PC-3 (cell line): Measurements from ENCODE around the gene NECTIN3. TPM values are rescaled to one million over a fixed set of nuclear protein-coding genes. Genes with fewer than 3 reads are reported as not detected.

ENCODE experiments used
- ATAC-seq: fragments of 200-7000 bp; cut with Tn5 transposase; 2 replicates; pipeline ENCODE4 v1.9.1; 2020; ENCODE audit warnings: mild to moderate bottlenecking, moderate library complexity
- BruUV-seq: library from RNA; stranded (reverse); fragments of 400-500 nt; replicated peaks from 2 replicates; lab custom pipeline; 2021; lab: Mats Ljungman, UMichigan
- CTCF ChIA-PET: fragments of 300-600 bp; sonication (Branson Sonifier 250); formaldehyde crosslinking; loops from one replicate; lab custom pipeline; 2022; ENCODE audit warnings: antibody characterized with exemption; lab: Charles Lee
- POLR2A ChIA-PET: fragments of 300-600 bp; sonication (Branson Sonifier 250); formaldehyde crosslinking; loops from one replicate; lab custom pipeline; 2022; ENCODE audit warnings: antibody characterized with exemption; ENCODE audit not compliant: unreplicated experiment; lab: Charles Lee
- DNase-seq: peaks from one replicate; pipeline ENCODE4 v3.0.0-alpha.2; 2015
- H2AFZ ChIP-seq: fragments of 300-600 bp; sonication (generic); 2 replicates; pipeline ENCODE4 v1.6.0; 2016; ENCODE audit warnings: antibody characterized with exemption, low read length
- H3F3A ChIP-seq: fragments of 300-600 bp; sonication (generic); one replicate; pipeline ENCODE4 v1.6.0; 2017; ENCODE audit warnings: antibody characterized with exemption, low read length, control low read depth, mild to moderate bottlenecking; ENCODE audit not compliant: unreplicated experiment
- H3K27ac ChIP-seq: fragments of 300-600 bp; sonication (generic); 2 replicates; pipeline ENCODE4 v1.5.1; 2016; ENCODE audit warnings: mild to moderate bottlenecking, low read length
- H3K27me3 ChIP-seq: fragments of 300-600 bp; sonication (generic); 2 replicates; pipeline ENCODE4 v1.6.1; 2016; ENCODE audit warnings: low read length, mixed read lengths
- H3K36me3 ChIP-seq: fragments of 300-600 bp; sonication (generic); 2 replicates; pipeline ENCODE4 v1.6.1; 2016; ENCODE audit warnings: low read depth, mixed run types, low read length, mixed read lengths
- H3K4me1 ChIP-seq: fragments of 300-600 bp; sonication (generic); 2 replicates; pipeline ENCODE4 v1.5.1; 2016; ENCODE audit warnings: low read length; ENCODE audit not compliant: insufficient read depth
- H3K4me2 ChIP-seq: fragments of 300-600 bp; sonication (generic); 2 replicates; pipeline ENCODE4 v1.6.0; 2016; ENCODE audit warnings: low read length
- H3K4me3 ChIP-seq: fragments of 300-600 bp; sonication (generic); 2 replicates; pipeline ENCODE4 v1.5.1; 2016; ENCODE audit warnings: mild to moderate bottlenecking, low read length, mixed read lengths
- H3K79me2 ChIP-seq: fragments of 300-600 bp; sonication (generic); 2 replicates; pipeline ENCODE4 v1.6.1; 2017; ENCODE audit warnings: low read length, mixed read lengths
- H3K9ac ChIP-seq: fragments of 300-600 bp; sonication (generic); 2 replicates; pipeline ENCODE4 v1.6.0; 2016; ENCODE audit warnings: mild to moderate bottlenecking, low read length
- H3K9me2 ChIP-seq: fragments of 300-600 bp; sonication (generic); replicated peaks from 2 replicates; pipeline ENCODE4 v1.6.1; 2016; ENCODE audit warnings: mixed run types, low read length, mixed read lengths
- H3K9me3 ChIP-seq: fragments of 300-600 bp; sonication (generic); 2 replicates; pipeline ENCODE4 v1.6.1; 2016; ENCODE audit warnings: low read length, mixed read lengths
- H4K20me1 ChIP-seq: fragments of 300-600 bp; sonication (generic); 2 replicates; pipeline ENCODE4 v1.6.1; 2016; ENCODE audit warnings: low read length, mixed read lengths
- EZH2 ChIP-seq: fragments of 300-600 bp; sonication (generic); IDR thresholded peaks from one replicate; pipeline ENCODE4 v1.6.1; 2017; ENCODE audit warnings: antibody characterized with exemption, mild to moderate bottlenecking, low read length; ENCODE audit not compliant: unreplicated experiment
- EZH2phosphoT487 ChIP-seq: fragments of 300-600 bp; sonication (generic); IDR thresholded peaks from 2 replicates; pipeline ENCODE4 v1.6.1; 2018; ENCODE audit warnings: mild to moderate bottlenecking, antibody characterized with exemption, low read length, borderline replicate concordance
- intact Hi-C: fragments of 100-400 bp; cut with micrococcal nuclease; formaldehyde crosslinking; loops from 2 replicates; pipeline ENCODE4 v1.9.0; 2023
- total RNA-seq: library from RNA; depleted of rRNA; stranded (reverse); fragments of >200 nt; gene quantifications from 2 replicates; pipeline ENCODE4 v1.2.3, GENCODE V29; 2014
- TF ChIP-seq, protein P1 (sequence below): fragments of 300-600 bp; sonication (generic); conservative IDR thresholded peaks from 2 replicates; pipeline ENCODE4 v1.5.1; 2017; ENCODE audit warnings: antibody characterized with exemption, low read depth, mild to moderate bottlenecking, low read length

The NECTIN3 gene
- total RNA-seq, 1 experiment from 2014 or later: 12.8 TPM

GRCh38 chr3:111130827-111131226 lies 59.2 kb downstream of the NECTIN3 start:
- no peak overlapping the region for H3K27ac ChIP-seq
- H3K36me3 ChIP-seq: no peaks in the 10 kb centered on the region
- H3K4me3 ChIP-seq: no peak overlapping the region
- H3K27me3 ChIP-seq: no peaks in the 10 kb centered on the region
- BruUV-seq: no TSS peak
- H3K9ac ChIP-seq: no peak overlapping the region
- intact Hi-C loops: no loop called here
- ChIA-PET CTCF (no interaction called here), POLR2A (no interaction called here)
- no peaks in the 10 kb centered on the region for H3K9me3 ChIP-seq
- H3K4me1 ChIP-seq: peaks cover 21% of the 10 kb centered on the region
- DNase-seq: no peak
- no peak overlapping the region for H3K4me2 ChIP-seq
- H2AFZ ChIP-seq: no peak overlapping the region
- no peaks in the 10 kb centered on the region for H3F3A ChIP-seq
- TF ChIP-seq EZH2 (no peak), EZH2phosphoT487 (no peak)
- TF ChIP-seq, protein P1, sequence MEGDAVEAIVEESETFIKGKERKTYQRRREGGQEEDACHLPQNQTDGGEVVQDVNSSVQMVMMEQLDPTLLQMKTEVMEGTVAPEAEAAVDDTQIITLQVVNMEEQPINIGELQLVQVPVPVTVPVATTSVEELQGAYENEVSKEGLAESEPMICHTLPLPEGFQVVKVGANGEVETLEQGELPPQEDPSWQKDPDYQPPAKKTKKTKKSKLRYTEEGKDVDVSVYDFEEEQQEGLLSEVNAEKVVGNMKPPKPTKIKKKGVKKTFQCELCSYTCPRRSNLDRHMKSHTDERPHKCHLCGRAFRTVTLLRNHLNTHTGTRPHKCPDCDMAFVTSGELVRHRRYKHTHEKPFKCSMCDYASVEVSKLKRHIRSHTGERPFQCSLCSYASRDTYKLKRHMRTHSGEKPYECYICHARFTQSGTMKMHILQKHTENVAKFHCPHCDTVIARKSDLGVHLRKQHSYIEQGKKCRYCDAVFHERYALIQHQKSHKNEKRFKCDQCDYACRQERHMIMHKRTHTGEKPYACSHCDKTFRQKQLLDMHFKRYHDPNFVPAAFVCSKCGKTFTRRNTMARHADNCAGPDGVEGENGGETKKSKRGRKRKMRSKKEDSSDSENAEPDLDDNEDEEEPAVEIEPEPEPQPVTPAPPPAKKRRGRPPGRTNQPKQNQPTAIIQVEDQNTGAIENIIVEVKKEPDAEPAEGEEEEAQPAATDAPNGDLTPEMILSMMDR: no peak
- H3K79me2 ChIP-seq: no peaks in the 10 kb centered on the region
- H4K20me1 ChIP-seq: no peaks in the 10 kb centered on the region
- ATAC-seq: no peak
- no peaks in the 10 kb centered on the region for H3K9me2 ChIP-seq

- Histone ChIP-seq H3K9me2 (no peaks in the 10 kb centered on the region), H3K79me2 (no peaks in the 10 kb centered on the region), H4K20me1 (no peaks in the 10 kb centered on the region), H3K4me3 (no peak overlapping the region), H2AFZ (no peak overlapping the region), H3K9me3 (no peaks in the 10 kb centered on the region), H3K9ac (no peak overlapping the region), H3K27ac (peak overlapping the region; percentile 34), H3K27me3 (no peaks in the 10 kb centered on the region), H3K4me2 (peak overlapping the region; percentile 29), H3K4me1 (peaks cover 21% of the 10 kb centered on the region), H3F3A (no peaks in the 10 kb centered on the region), H3K36me3 (no peaks in the 10 kb centered on the region)
- ATAC-seq (peak; percentile 97), DNase-seq (peak; percentile 65)
- BruUV-seq: no TSS peak
- intact Hi-C loops: no loop called here
- TF ChIP-seq EZH2phosphoT487 (no peak), EZH2 (no peak)
- TF ChIP-seq, protein P1: no peak
- ChIA-PET CTCF (no interaction called here), POLR2A (no interaction called here)
These were observed 62.7 kb downstream of the NECTIN3 start for GRCh38 chr3:111134302-111134701.

GRCh38 chr3:111151438-111151837 lies 79.8 kb downstream of the NECTIN3 start:
- H3K4me1 ChIP-seq: peaks cover 18% of the 10 kb centered on the region
- H4K20me1 ChIP-seq: no peaks in the 10 kb centered on the region
- no peaks in the 10 kb centered on the region for H3K9me2 ChIP-seq
- CTCF ChIA-PET: no interaction called here
- H3K4me3 ChIP-seq: 0 out of 2 replicates have a peak overlapping the region, but pooled peaks have one; percentile 21
- H3K9ac ChIP-seq: no peak overlapping the region
- H3K79me2 ChIP-seq: no peaks in the 10 kb centered on the region
- peak; percentile 94 for DNase-seq
- no peak overlapping the region for H3K27ac ChIP-seq
- POLR2A ChIA-PET: interaction anchor here (0.5 kb wide), 1 partner anchor 1504 kb away, joined by 10 read pairs; no protein-coding TSS in a partner anchor
- no peak overlapping the region for H2AFZ ChIP-seq
- H3F3A ChIP-seq: no peaks in the 10 kb centered on the region
- no TSS peak for BruUV-seq
- no peaks in the 10 kb centered on the region for H3K27me3 ChIP-seq
- H3K36me3 ChIP-seq: 0 out of 2 replicates have a peak, but pooled peaks cover 2% of the 10 kb centered on the region
- TF ChIP-seq EZH2 (no peak), EZH2phosphoT487 (no peak)
- TF ChIP-seq, protein P1: no peak; the same call in 1 of the 2 replicates
- ATAC-seq: peak; percentile 100
- no peaks in the 10 kb centered on the region for H3K9me3 ChIP-seq
- H3K4me2 ChIP-seq: peak overlapping the region; percentile 52
- intact Hi-C loops: loop anchor here (2.0 kb wide), 1 partner anchor 387 kb away; no protein-coding TSS in a partner anchor
